Panc1 (cell line): Measurements from ENCODE around the gene PTRH1. TPM values are rescaled to one million over a fixed set of nuclear protein-coding genes. Genes with fewer than 3 reads are reported as not detected.

ENCODE experiments used
- ATAC-seq: fragments of 200-7000 bp; cut with Tn5 transposase; 2 replicates; pipeline ENCODE4 v1.9.1; 2020; ENCODE audit warnings: mild to moderate bottlenecking, moderate library complexity
- BruUV-seq: library from RNA; stranded (reverse); fragments of 400-500 nt; replicated peaks from 2 replicates; lab custom pipeline; 2021; lab: Mats Ljungman, UMichigan
- CTCF ChIA-PET: fragments of 300-600 bp; sonication (Branson Sonifier 250); formaldehyde crosslinking; loops from one replicate; lab custom pipeline; 2022; ENCODE audit warnings: antibody characterized with exemption; lab: Charles Lee
- POLR2A ChIA-PET: fragments of 300-600 bp; sonication (Branson Sonifier 250); formaldehyde crosslinking; loops from one replicate; lab custom pipeline; 2022; ENCODE audit warnings: antibody characterized with exemption; lab: Charles Lee
- DNase-seq: peaks from one replicate; pipeline ENCODE4 v3.0.0-alpha.2; 2010; ENCODE audit warnings: low read depth, low spot score
- H3K27ac ChIP-seq: 2 replicates; pipeline ENCODE4 v1.5.1; 2011; ENCODE audit warnings: mild to moderate bottlenecking, low read length, inconsistent platforms
- H3K27me3 ChIP-seq: fragments of 200-500 bp; sonication (Bioruptor generic); 2 replicates; pipeline ENCODE4 v1.6.0; 2014; ENCODE audit warnings: low read length, inconsistent platforms; ENCODE audit not compliant: control insufficient read depth, insufficient read depth
- H3K36me3 ChIP-seq: fragments of 200-500 bp; sonication (Bioruptor generic); 2 replicates; pipeline ENCODE4 v1.5.1; 2014; ENCODE audit warnings: inconsistent platforms, mild to moderate bottlenecking, low read length, moderate library complexity; ENCODE audit not compliant: control insufficient read depth, insufficient read depth
- H3K4me1 ChIP-seq: 2 replicates; pipeline ENCODE4 v1.5.1; 2011; ENCODE audit warnings: inconsistent platforms, mild to moderate bottlenecking, low read length, moderate library complexity; ENCODE audit not compliant: control insufficient read depth, insufficient read depth
- H3K4me3 ChIP-seq, 2 experiments: 2 replicates each; pipeline ENCODE4 v1.5.1; 2011 to 2012; ENCODE audit warnings: low read depth in 2 of 2, low read length in 2 of 2, mild to moderate bottlenecking in 2 of 2, inconsistent platforms in 1 of 2, moderate library complexity in 1 of 2
- H3K9me3 ChIP-seq: fragments of 200-500 bp; sonication (Bioruptor generic); 2 replicates; pipeline ENCODE4 v1.5.1; 2014; ENCODE audit warnings: low read depth, mild to moderate bottlenecking, inconsistent platforms, low read length, moderate library complexity; ENCODE audit not compliant: control insufficient read depth, insufficient read depth
- CTCF ChIP-seq: fragments of 450-650 bp; IDR thresholded peaks from 2 replicates; pipeline ENCODE4 v1.5.1; 2017; ENCODE audit warnings: mild to moderate bottlenecking
- POLR2AphosphoS5 ChIP-seq: IDR thresholded peaks from 2 replicates; pipeline ENCODE4 v1.6.1; 2012; ENCODE audit warnings: mild to moderate bottlenecking, low read depth, low read length, moderate library complexity
- SIN3A ChIP-seq: IDR thresholded peaks from 2 replicates; pipeline ENCODE4 v1.6.1; 2012; ENCODE audit warnings: low read depth, mild to moderate bottlenecking, low read length, moderate library complexity, borderline replicate concordance; ENCODE audit not compliant: insufficient read depth
- TCF7L2 ChIP-seq: IDR thresholded peaks from 2 replicates; pipeline ENCODE4 v1.6.1; 2011; ENCODE audit warnings: mild to moderate bottlenecking, low read depth, low read length, inconsistent platforms
- in situ Hi-C: cut with HindIII; loops from 2 replicates; pipeline ENCODE4 v1.10.0; 2016; ENCODE audit warnings: low sequenced_read_pairs, low pct_unique_long_range_greater_than_20kb
- intact Hi-C: fragments of 100-400 bp; cut with micrococcal nuclease; formaldehyde crosslinking; loops from one replicate; pipeline ENCODE4 v1.10.0; 2022; ENCODE audit not compliant: unreplicated experiment
- total RNA-seq: library from RNA; stranded (reverse); gene quantifications from one replicate; pipeline ENCODE4 v1.2.1, GENCODE V29; 2021; ENCODE audit not compliant: unreplicated experiment
- TF ChIP-seq, protein P1 (sequence below), 2 experiments: IDR thresholded peaks; 2 replicates each; pipeline ENCODE4 v1.6.1; 2011 to 2012; ENCODE audit warnings: low read depth in 2 of 2, control low read depth in 1 of 2, low read length in 1 of 2, mild to moderate bottlenecking in 1 of 2, moderate library complexity in 1 of 2; ENCODE audit not compliant: insufficient read depth in 1 of 2

PTRH1 gene
- total RNA-seq, 1 experiment from 2014 or later, result 13.8 TPM

GRCh38 chr9:127733614-127734013 is 18.2 kb upstream of the PTRH1 start:
- in situ Hi-C loops (no loop called here), intact Hi-C loops (loop anchor here (2.0 to 10.0 kb wide), 2 partner anchors 51 to 149 kb away; no protein-coding TSS in a partner anchor)
- Histone ChIP-seq H3K4me3 (no peak overlapping the region), H3K4me1 (no peaks in the 10 kb centered on the region), H3K27ac (no peak overlapping the region), H3K27me3 (no peaks in the 10 kb centered on the region), H3K9me3 (no peaks in the 10 kb centered on the region), H3K36me3 (no peaks in the 10 kb centered on the region)
- DNase-seq (no peak), ATAC-seq (no peak)
- ChIA-PET CTCF (interaction anchor here (1.3 kb wide), 1 partner anchor 143 kb away, joined by 4 read pairs; no protein-coding TSS in a partner anchor), POLR2A (no interaction called here)
- no peak for TF ChIP-seq TCF7L2
- TF ChIP-seq, protein P1, sequence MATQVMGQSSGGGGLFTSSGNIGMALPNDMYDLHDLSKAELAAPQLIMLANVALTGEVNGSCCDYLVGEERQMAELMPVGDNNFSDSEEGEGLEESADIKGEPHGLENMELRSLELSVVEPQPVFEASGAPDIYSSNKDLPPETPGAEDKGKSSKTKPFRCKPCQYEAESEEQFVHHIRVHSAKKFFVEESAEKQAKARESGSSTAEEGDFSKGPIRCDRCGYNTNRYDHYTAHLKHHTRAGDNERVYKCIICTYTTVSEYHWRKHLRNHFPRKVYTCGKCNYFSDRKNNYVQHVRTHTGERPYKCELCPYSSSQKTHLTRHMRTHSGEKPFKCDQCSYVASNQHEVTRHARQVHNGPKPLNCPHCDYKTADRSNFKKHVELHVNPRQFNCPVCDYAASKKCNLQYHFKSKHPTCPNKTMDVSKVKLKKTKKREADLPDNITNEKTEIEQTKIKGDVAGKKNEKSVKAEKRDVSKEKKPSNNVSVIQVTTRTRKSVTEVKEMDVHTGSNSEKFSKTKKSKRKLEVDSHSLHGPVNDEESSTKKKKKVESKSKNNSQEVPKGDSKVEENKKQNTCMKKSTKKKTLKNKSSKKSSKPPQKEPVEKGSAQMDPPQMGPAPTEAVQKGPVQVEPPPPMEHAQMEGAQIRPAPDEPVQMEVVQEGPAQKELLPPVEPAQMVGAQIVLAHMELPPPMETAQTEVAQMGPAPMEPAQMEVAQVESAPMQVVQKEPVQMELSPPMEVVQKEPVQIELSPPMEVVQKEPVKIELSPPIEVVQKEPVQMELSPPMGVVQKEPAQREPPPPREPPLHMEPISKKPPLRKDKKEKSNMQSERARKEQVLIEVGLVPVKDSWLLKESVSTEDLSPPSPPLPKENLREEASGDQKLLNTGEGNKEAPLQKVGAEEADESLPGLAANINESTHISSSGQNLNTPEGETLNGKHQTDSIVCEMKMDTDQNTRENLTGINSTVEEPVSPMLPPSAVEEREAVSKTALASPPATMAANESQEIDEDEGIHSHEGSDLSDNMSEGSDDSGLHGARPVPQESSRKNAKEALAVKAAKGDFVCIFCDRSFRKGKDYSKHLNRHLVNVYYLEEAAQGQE (IDR thresholded peaks at IDR 0.05; ENCODE audit: insufficient read depth in 1 of 2, low read depth in 2 of 2, low read length in 1 of 2), result no peak
- no TSS peak for BruUV-seq

DNA sequence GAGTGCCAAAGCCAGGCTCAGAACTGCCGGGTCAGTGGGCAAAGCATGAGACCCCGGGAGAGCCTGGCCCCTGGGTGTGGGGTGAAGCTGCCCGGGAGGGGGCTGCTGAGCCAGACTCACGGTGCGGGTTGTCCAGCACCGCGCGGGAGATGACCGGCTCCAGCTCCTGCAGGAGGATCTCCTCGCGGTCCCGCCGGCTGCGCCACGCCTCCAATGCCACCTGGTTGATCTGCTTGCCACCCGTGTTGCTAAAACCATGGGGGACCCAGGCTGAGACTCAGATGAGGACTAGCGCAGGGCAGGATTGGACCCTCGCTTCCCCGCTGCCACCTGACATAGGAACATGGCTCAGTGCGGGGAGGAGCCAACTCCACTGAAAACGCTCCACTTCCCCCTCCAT is 17.0 kb upstream of the PTRH1 start:
- intact Hi-C loops (loop anchor here (10.0 kb wide), 1 partner anchor 148 kb away; no protein-coding TSS in a partner anchor), in situ Hi-C loops (no loop called here)
- ChIA-PET CTCF (interaction anchor here (1.3 kb wide), 1 partner anchor 142 kb away, joined by 4 read pairs; no protein-coding TSS in a partner anchor), POLR2A (interaction anchor here (0.8 kb wide), 1 partner anchor 24 kb away, joined by 3 read pairs; no protein-coding TSS in a partner anchor)
- H3K27ac ChIP-seq, result no peak overlapping the region
- ATAC-seq (no peak), DNase-seq (no peak)
- no peaks in the 10 kb centered on the region for H3K27me3 ChIP-seq
- no peaks in the 10 kb centered on the region for H3K4me1 ChIP-seq
- no peaks in the 10 kb centered on the region for H3K9me3 ChIP-seq
- TF ChIP-seq, protein P1 (IDR thresholded peaks at IDR 0.05; ENCODE audit: insufficient read depth in 1 of 2, low read depth in 2 of 2, low read length in 1 of 2), result no peak
- TF ChIP-seq SIN3A (no peak), CTCF (no peak), POLR2AphosphoS5 (no peak), TCF7L2 (no peak)
- H3K36me3 ChIP-seq, result no peaks in the 10 kb centered on the region
- H3K4me3 ChIP-seq, result no peak overlapping the region
- no TSS peak for BruUV-seq
